OCI-LY7 (cell line): ENCODE data around the gene SOX5.

Experiments used
- CTCF ChIP-seq: fragments of 200-600 bp; sonication (generic); conservative IDR thresholded peaks from 2 replicates; pipeline ENCODE4 v1.5.1; 2014; ENCODE audit warnings: mild to moderate bottlenecking, antibody characterized with exemption, low read length, moderate library complexity, mixed read lengths
- EZH2phosphoT487 ChIP-seq: fragments of 200-600 bp; sonication (generic); IDR thresholded peaks from 2 replicates; pipeline ENCODE4 v1.6.1; 2018; ENCODE audit warnings: low read depth, borderline replicate concordance, mild to moderate bottlenecking, mixed run types, antibody characterized with exemption, low read length, moderate library complexity, mixed read lengths

- peak; percentile 18; the same call in 1 of the 2 replicates for TF ChIP-seq CTCF
- TF ChIP-seq EZH2phosphoT487 = no peak
Measured at GRCh38 chr12:23585782-23586163, 363.7 kb downstream of the SOX5 start.
